GM19328 (cell line): ENCODE measurements around the gene FBXO39.
"Not testable (repeated sequence)": the region's sequence is repeated elsewhere in the genome, so short reads cannot be mapped to it uniquely, and the experiment has no call there.

Experiments
- ATAC-seq: cut with Tn5 transposase; IDR thresholded peaks from one replicate; pipeline ENCODE4 v1.9.1; 2021; ENCODE audit warnings: mild to moderate bottlenecking, moderate library complexity; ENCODE audit not compliant: unreplicated experiment

FBXO39 gene

DNA sequence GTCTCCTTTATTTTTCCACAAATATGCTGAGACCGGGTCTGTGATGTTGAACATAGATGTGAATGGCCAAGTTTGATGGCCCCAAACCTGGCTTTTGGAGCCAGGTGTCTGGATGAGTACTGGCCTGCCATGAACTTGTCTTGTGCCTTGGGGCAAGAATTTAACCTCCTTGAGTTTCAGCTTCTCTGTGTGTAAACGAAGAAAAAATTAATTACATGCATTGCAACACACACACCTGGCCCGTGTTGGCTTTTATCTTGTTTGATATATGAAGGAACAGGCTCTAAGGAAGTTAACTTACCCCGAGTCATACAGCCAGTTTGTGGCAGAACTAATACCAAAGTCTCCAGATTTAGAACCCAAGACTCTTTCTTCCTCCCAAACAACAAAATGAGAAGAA, 13.1 kb downstream of the FBXO39 start:
- no peak for ATAC-seq

DNA sequence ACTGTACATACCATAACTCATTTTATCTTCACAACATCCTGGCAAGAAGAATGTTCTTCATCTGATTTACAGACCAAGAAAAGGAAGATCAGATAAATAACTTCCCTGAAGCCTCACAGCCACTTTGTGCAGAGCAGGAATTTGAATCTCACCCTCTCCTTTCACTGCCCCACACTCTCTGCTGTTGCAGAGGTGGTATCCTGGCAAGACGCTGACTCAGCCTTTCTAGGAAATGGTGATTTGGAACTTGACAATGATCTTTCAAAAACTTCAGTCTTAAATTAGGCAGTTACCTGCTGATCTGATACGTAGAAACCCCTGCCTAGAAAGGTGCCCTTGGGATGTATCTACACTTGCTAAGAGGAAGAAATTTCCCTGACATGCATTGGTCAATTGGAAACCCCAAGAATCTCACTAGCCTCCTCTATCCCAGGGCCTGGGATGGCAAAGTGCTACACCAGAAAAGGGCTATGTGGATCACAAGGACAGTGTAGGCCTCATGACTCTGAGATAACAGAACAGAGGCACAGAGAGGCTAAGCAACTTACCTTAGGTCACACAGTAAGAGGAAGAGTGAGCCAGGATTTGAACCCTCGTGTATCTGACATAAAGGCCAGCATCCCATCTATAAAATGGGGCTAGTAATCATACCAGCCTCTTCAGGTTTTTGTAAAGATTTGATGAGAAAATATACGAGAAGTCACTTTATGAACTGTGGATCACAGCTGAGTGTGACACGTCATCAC, 17.9 kb downstream of the FBXO39 start:
- no peak for ATAC-seq

DNA sequence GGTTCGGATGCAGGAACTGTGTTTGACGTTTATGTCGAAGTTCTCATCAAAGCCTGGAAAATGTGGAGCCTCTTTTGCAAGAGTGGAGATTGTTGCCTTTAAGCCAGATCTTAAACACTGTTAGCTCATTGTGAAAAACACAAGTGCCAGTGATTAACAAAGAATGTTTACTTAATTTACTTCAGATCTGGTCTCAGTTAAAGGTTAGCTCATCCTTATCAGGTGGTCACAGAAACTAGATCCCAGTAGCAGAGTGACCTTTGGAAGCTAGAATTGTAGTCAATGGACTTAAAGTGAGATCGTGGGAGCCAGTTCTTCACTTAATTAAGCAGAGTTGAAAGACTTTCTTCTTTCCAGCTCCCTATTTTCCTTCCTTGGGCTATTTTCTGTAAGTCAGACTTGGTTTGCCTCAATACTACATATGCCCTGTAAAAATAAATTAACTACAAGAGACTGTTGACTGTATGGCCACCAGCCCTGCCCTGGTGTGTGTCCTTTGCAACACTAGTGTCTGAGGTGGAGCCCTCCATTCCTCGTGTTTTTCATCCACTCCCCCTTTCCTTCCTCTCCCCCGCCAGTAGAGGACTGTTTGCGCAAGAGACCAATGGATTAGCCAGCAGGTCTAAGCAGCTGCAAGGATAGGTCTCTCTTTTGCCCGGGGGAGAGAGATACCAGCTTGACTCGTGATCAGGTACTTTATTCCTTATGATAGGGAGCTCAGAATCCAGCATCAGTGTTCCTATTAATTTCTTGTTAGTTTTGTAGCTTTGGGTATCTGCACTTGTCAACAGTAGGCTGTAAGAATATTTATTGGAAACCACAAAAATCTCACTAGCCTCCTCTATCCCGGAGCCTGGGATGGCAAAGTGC, 20.2 kb downstream of the FBXO39 start:
- no peak for ATAC-seq

DNA sequence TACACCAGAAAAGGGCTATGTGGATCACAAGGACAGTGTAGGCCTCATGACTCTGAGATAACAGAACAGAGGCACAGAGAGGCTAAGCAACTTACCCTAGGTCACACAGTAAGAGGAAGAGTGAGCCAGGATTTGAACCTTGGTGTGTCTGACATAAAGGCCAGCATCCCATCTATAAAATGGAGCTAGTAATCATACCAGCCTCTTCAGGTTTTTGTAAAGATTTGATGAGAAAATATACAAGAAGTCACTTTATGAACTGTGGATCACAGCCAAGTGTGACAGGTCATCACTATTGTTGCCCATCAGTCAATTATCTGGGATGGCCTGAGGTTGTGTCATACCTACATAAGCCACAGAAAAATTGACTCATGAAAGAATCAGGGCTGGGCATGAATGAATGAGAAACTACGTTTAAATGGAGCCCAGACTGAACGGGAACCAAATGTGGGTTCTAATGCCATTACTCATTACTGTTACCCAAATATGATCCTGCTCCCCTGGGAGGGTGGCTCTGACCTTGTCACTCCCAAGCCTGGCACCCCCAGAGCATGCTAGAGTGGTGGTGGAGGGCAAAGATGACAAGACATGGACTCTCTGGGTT, 21.0 kb downstream of the FBXO39 start:
- no peak for ATAC-seq

DNA sequence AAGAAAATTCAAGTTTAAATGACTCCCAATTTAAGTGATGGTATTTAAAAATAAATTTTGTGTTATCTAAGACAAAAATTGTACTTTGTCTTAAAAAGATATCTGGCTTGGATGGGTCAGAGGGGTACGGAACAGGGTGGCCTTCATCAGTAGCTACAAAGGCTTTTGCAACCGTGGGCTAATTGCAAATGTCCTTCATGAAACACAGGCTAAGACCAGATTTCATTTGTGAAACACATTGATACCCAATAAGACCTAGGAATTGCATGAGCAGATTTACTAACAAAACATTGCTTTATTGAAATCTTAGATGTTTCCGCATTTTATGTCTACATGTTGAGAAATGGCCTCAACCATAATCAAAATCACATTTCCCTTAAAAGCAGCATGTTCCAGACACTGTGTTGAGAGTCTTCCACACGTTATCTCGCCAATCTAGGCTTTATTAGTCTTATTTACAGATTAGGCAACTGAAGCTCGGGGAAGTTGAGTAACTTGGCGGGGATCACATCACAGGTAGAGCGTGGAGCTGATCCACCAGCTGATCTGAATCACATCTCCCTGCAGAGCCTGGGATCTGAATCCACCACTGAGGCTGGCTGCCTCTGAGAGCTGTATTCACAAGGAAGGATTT, 21.8 kb downstream of the FBXO39 start:
- ATAC-seq: no peak

DNA sequence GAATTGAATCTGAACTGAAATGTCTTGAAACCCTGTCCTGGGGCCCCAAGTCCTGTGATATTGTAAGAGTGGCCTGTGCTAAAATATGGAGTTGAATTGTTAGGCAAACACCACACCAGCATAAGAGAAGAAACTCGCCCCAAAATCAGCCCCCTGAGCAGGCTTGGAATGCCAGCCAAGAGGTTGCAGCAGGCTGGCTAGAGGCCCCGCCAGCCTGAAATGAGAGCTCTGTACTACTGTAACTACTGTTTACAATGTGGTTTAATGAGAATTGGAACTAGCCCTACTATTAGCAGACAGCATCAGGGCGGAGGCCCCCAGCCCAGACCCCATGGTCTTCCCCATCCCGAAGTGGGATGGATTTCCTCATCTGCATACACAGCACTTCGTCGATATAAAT, 23.7 kb downstream of the FBXO39 start:
- no peak for ATAC-seq

DNA sequence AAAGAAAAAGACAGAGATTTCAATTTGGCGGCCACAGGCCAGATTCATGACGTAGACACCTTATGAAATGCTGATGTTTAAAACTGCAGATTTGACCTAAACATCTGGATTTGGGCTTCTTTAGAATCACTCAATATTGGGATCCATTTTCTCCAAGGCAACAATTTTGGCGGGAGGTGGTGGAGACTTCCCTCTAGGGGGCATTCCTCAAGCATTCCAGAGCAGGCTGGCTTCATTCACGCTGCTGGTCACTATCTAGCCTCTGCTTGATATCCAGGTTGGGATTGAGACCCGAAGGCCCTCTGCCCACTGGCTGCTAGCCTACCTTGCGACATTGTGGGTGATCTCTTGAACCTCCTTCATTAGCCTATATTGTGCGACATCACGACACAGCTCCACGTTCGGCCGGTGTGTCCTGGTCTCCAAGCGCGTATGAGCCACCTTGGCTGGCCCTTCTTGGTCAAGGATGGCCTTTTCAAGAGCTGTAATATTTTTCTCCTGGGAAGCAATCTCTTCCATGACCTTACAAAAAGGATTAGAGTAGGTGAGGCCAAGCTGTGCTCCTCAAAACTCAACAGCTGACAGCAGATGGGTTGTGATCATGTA, 24.5 kb downstream of the FBXO39 start:
- ATAC-seq: no peak

DNA sequence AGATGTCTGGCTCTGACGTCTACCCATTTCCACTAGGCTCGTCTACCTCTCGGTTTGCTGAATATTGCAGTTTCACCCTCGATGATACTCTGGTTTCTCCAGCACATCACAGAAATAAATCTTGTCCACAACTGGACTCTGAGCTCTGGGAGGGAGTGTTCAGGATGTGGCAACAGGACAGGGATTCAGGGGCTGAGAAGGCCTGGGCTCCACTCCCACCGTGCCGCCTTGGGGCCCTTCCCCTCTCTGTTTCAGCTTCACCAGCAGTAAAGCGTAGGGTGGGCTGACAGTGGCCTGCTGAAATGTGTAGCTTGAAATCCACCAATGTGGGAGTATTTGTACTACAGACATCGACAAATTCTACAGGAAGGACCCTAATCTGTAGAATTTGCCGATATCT, 35.5 kb downstream of the FBXO39 start:
- no peak for ATAC-seq

DNA sequence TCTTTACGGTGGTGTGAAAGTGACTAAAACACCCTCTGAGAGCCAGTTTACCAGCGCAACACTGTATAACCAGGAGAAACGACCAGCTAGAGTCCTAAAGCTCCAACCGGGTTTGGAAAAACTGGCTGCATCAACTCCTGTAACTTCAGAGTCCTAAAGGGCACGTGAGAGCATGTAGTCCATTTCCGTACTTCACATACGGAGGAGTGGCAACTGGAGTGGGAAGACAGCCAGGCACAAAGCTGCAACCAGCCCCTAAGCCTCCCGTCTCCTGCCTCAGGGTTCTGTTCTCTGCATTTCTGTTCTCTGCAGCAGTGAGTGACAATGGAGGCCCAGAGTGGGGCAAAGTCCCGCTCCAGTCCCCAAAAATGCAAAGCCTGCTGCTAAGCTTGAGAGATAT, 36.3 kb downstream of the FBXO39 start:
- no peak for ATAC-seq

DNA sequence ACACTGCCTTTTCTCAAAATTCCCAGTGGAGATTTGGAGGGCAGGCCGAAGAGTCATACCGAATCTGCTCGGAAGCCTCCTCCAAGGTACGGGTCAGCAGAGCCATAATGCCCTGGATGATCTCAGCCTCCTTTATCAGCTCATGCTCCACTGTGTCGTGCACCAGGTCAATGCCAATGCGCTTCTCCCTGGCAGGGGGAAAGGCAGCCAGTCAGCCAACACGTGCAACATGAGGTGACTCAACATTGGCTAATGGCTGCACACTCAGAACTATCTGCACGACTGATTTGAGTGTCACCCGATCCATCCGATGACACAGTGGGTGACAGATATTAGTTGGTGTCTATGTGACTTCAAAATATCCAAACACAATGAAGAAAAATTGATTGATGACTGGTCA, 39.8 kb downstream of the FBXO39 start:
- ATAC-seq: no peak

DNA sequence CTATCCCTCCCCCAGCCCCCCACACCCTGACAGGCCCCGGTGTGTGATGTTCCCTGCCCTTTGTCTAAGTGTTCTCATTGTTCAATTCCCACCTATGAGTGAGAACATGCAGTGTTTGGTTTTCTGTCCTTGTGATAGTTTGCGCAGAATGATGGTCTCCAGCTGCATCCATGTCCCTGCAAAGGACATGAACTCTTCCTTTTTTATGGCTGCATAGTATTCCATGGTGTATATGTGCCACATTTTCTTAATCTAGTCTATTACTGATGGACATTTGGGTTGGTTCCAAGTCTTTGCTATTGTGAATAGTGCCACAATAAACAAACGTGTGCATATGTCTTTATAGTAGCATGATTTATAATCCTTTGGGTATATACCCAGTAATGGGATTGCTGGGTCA, 40.4 kb downstream of the FBXO39 start:
- ATAC-seq: not testable (repeated sequence)

DNA sequence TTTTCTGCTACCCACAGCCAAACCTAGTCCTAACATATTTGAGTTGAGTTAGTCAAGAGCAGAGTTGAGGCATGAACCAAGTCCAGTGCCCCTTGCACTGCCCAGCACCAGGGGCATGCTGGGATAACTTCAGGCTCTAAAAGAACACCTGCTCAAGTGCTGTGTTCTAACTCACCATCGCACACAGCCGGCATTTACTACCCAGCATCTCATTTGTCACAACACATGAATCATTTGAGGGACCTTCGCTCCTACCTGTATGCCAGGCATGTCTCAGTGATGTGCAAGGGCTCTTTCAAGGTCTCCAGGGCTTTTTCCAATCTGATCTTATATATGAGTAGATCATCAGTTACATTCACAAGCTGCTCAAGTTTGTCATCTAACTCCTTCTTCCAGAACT, 42.9 kb downstream of the FBXO39 start:
- ATAC-seq: no peak

DNA sequence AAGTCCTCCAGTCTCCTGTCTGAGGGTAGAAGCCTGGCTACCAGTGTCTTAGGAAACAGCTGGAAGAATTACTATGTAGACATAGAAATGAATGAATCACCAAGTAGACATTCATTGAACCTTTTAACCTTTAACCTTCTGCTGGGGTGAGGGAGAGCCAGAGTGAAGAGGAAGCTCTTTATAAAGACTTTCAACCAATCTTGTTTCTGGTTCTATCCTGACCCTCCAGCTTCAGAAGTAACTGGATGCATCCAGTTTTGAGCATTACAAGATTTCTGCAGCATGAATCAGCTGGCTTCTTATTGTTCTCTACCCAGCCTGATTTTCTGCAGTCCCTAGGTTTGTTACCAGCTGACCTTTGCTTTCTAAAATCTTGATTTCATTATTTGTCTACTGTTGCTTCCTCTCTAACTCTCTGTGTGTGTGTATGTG, 47.0 kb downstream of the FBXO39 start:
- no peak for ATAC-seq

DNA sequence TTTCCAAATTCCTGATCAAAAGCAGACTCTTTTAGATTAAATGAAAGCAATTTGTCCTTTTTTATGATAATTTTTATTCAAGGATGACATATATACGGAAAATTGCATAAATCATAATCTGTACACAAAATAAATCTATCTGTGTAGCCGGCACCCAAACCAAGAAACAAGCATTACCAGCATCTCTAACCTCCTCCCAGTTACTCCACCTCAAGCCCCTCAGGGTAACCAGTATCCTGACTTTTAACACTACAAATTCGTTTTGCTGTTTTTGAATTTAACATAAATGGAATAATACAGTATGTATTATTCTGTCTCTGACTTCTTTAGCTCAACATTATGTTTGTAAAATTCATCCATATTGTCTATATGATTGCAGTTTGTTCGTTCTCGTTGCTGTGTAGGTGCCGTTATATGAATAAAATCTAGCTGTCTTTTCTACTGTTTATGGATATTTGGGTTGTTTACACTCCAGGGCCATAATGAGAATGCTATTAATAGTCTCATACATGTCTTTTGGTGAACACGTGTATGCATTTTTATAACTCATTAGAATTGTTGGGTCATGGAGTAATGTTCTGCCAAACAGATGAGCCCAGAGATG, 54.5 kb downstream of the FBXO39 start:
- ATAC-seq: no peak

DNA sequence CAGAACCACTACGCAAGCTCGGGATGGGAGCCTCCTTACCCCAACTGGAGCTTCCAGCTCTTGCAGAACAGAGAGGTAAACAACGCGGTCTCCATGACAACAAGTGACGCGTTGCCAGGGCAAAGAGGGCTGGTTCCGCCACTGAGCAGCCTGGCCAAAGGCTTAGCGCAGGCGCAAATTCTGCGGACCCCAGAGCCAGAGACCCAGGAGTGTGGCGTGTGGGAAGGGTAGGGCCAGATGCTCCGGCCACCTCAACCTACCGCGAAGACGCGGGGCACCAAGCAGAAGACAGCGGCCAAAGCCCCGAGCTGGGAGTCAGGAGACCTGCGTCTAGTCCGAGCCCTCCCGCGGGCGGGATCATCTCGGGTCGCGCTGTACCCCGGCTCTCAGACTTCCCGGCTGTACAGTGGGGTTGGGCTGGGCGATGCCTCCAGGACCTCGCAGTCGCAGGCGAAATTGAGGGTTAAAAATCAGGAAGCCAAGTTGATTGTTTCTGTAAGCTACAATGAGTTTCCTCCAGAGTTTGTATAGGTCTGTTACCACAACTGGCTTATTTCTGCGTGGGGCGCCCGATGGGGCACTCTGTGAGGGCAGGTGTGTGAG, 55.7 kb downstream of the FBXO39 start, which contains the start of gene TEKT1:
TEKT1 (minus strand) TSS at position 69 of the 603 bp plus-strand sequence. CDS start 1,353 bp downstream, outside the sequence.
- ATAC-seq: no peak
